CD14-positive monocyte (primary cell): ENCODE data around the gene HHIPL2. TPM values are rescaled to one million over a fixed set of nuclear protein-coding genes. Genes with fewer than 3 reads are reported as not detected.
"Not testable (repeated sequence)": the region's sequence is repeated elsewhere in the genome, so short reads cannot be mapped to it uniquely, and the experiment has no call there.

ENCODE experiments used
- DNase-seq, 3 donors: peaks; one replicate each; pipeline ENCODE4 v3.0.0-alpha.2; 2011 to 2022
- H2AFZ ChIP-seq: 2 replicates; pipeline ENCODE4 v1.6.0; 2012; ENCODE audit warnings: mild to moderate bottlenecking, low read depth, low read length, inconsistent platforms; ENCODE audit not compliant: insufficient read depth, poor library complexity, severe bottlenecking
- H3K27ac ChIP-seq, 2 donors: 1 replicate in 1 of 2; 2 replicates in 1 of 2; pipeline ENCODE4 v1.5.1; 2012 to 2013; ENCODE audit warnings: low read length in 2 of 2, control low read depth in 1 of 2, inconsistent platforms in 1 of 2, low read depth in 1 of 2, mild to moderate bottlenecking in 1 of 2
- H3K27me3 ChIP-seq, 2 donors: one replicate each; pipeline versions ENCODE4 v1.6.0 to v1.6.1; 2011 to 2013; ENCODE audit warnings: low read length in 2 of 2; ENCODE audit not compliant: control insufficient read depth in 2 of 2, insufficient read depth in 2 of 2
- H3K36me3 ChIP-seq, 2 donors: replicated peaks in 1 of 2; 1 replicate in 1 of 2; 2 replicates in 1 of 2; pipeline versions ENCODE4 v1.5.1 to v1.6.1; 2012 to 2013; ENCODE audit warnings: low read length in 2 of 2, control low read depth in 1 of 2, inconsistent platforms in 1 of 2, mild to moderate bottlenecking in 1 of 2; ENCODE audit not compliant: insufficient read depth in 2 of 2, control insufficient read depth in 1 of 2
- H3K4me1 ChIP-seq, 2 donors: 1 replicate in 1 of 2; 2 replicates in 1 of 2; pipeline versions ENCODE4 v1.5.1 to v1.6.1; 2012 to 2013; ENCODE audit warnings: low read length in 2 of 2, control low read depth in 1 of 2, inconsistent platforms in 1 of 2, mild to moderate bottlenecking in 1 of 2, moderate library complexity in 1 of 2; ENCODE audit not compliant: insufficient read depth in 2 of 2, control insufficient read depth in 1 of 2
- H3K4me2 ChIP-seq: replicated peaks from 2 replicates; pipeline ENCODE3; 2012; ENCODE audit warnings: low read length, moderate library complexity, mild to moderate bottlenecking; ENCODE audit not compliant: poor library complexity, severe bottlenecking; ENCODE audit errors: extremely low read depth
- H3K4me3 ChIP-seq, 3 experiments: fragments of 200-600 bp in 1 of 3; sonication (generic) in 1 of 3; replicated peaks in 1 of 3; 1 replicate in 2 of 3; 2 replicates in 1 of 3; pipeline ENCODE4 v1.5.1; 2011 to 2013; ENCODE audit warnings: low read length in 3 of 3, mild to moderate bottlenecking in 3 of 3, control low read depth in 2 of 3, low read depth in 2 of 3, inconsistent platforms in 1 of 3, moderate library complexity in 1 of 3
- H3K79me2 ChIP-seq: 2 replicates; pipeline ENCODE4 v1.6.0; 2012; ENCODE audit warnings: mild to moderate bottlenecking, control low read depth, inconsistent platforms, low read length, moderate library complexity; ENCODE audit not compliant: insufficient read depth
- H3K9ac ChIP-seq: 2 replicates; pipeline ENCODE4 v1.6.0; 2017; ENCODE audit warnings: low read length, mild to moderate bottlenecking; ENCODE audit not compliant: insufficient read depth, poor library complexity, severe bottlenecking
- H3K9me3 ChIP-seq, 2 donors: replicated peaks in 1 of 2; 1 replicate in 1 of 2; 2 replicates in 1 of 2; pipeline versions ENCODE4 v1.5.1 to v1.6.1; 2012 to 2013; ENCODE audit warnings: low read length in 2 of 2, control low read depth in 1 of 2; ENCODE audit not compliant: control insufficient read depth in 1 of 2, insufficient read depth in 1 of 2
- H4K20me1 ChIP-seq: 2 replicates; pipeline ENCODE4 v1.6.0; 2012; ENCODE audit warnings: mild to moderate bottlenecking, low read length, control low read depth, moderate library complexity; ENCODE audit not compliant: insufficient read depth
- H3K27ac Mint-ChIP-seq, 7 donors: one replicate each; pipeline ENCODE4 v1.8.0; 2020; ENCODE audit warnings: mild to moderate bottlenecking in 7 of 7, mixed read lengths in 7 of 7, moderate library complexity in 6 of 7, inconsistent platforms in 2 of 7
- H3K27me3 Mint-ChIP-seq, 3 donors: one replicate each; pipeline ENCODE4 v1.8.0; 2021 to 2022; ENCODE audit warnings: low read depth in 3 of 3, mild to moderate bottlenecking in 3 of 3, mixed read lengths in 3 of 3, moderate library complexity in 3 of 3, inconsistent platforms in 1 of 3
- H3K36me3 Mint-ChIP-seq, 2 donors: one replicate each; pipeline ENCODE4 v1.8.0; 2020; ENCODE audit warnings: mixed read lengths in 2 of 2, inconsistent platforms in 1 of 2, mild to moderate bottlenecking in 1 of 2
- H3K4me1 Mint-ChIP-seq: one replicate; pipeline ENCODE4 v1.8.0; 2020; ENCODE audit warnings: mild to moderate bottlenecking, mixed read lengths
- H3K4me3 Mint-ChIP-seq, 2 donors: one replicate each; pipeline ENCODE4 v1.8.0; 2020; ENCODE audit warnings: mild to moderate bottlenecking in 2 of 2, mixed read lengths in 2 of 2, moderate library complexity in 1 of 2
- H3K9me3 Mint-ChIP-seq, 7 donors: one replicate each; pipeline ENCODE4 v1.8.0; 2020 to 2022; ENCODE audit warnings: mixed read lengths in 7 of 7, mild to moderate bottlenecking in 6 of 7, moderate library complexity in 6 of 7, inconsistent platforms in 2 of 7
- WGBS: methylation state at CpG from one replicate; pipeline ENCODE4 v1.1.5; 2013; ENCODE audit warnings: missing lambda C conversion rate; ENCODE audit not compliant: insufficient coverage; 5-methylcytosine and 5-hydroxymethylcytosine counted together
- intact Hi-C, 2 donors: fragments of 100-400 bp; cut with micrococcal nuclease; formaldehyde crosslinking; loops; one replicate each; pipeline versions ENCODE4 v1.15.0 to v1.15.1; 2023
- polyA plus RNA-seq, 3 donors: library from polyadenylated mRNA; depleted of rRNA in 1 of 3; unstranded in 2 of 3; stranded (reverse) in 1 of 3; fragments of 300-500 nt in 2 of 3; fragments of >200 nt in 1 of 3; fragmentation: Illumina TruSeq in 2 of 3; gene quantifications; 1 replicate in 2 of 3; 2 replicates in 1 of 3; pipeline ENCODE4 v1.2.3, GENCODE V29; 2012 to 2021

Gene HHIPL2
- polyA plus RNA-seq, 3 donors: 0.08 TPM; not detected in 2

DNA sequence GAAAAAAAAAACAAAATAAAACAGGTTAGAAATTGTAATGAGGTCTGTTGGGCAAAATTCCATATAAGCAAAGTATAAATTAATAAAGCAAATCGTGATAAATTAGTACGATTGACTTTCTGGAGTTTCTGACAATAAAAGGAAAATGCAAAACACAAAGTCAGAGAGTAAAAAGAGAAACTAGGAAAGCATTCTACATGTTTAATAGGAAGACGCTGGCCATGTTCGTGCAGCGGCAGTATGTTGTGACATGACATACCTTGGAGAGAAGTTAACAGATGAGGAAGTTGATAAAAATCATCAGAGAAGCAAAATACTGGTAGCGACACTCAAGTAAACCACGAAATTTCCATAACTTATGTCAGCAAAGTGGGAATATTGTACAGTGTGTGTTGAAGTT is 68.3 kb downstream of the HHIPL2 start:
- DNase-seq: peak in 1 of 3 donors; percentile 0
- H2AFZ ChIP-seq, H3K79me2 ChIP-seq, H3K4me1 Mint-ChIP-seq, H4K20me1 ChIP-seq, H3K4me3 ChIP-seq, H3K36me3 Mint-ChIP-seq, H3K4me2 ChIP-seq, H3K27me3 ChIP-seq, H3K36me3 ChIP-seq, H3K27ac Mint-ChIP-seq, H3K4me1 ChIP-seq, H3K27me3 Mint-ChIP-seq, H3K9ac ChIP-seq, intact Hi-C loops, H3K9me3 Mint-ChIP-seq, H3K27ac ChIP-seq, H3K4me3 Mint-ChIP-seq, H3K9me3 ChIP-seq: not testable (repeated sequence)
- WGBS: no CpG with 5 or more reads among the region's 7 CpGs

DNA sequence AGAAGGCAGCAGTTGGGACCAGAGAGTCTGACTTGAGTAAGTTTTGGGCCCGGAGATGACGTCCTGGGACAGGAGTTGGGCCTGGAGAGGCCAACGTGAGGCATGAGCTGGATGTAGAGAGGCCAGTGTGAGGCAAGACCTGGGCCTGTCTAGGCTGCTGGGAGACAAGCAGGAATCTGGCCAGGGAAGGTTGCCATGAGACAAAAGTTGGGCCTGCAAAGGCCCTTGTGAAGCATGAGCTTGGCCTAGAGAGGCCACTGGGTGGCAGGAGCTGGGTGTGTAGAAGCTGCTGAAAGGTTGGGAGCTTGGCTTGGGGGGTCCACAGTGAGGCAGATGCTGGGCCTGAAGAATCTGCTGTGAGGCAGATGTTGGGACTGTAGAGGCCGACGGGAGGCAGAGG is 71.5 kb downstream of the HHIPL2 start:
- H3K4me3 Mint-ChIP-seq, H3K36me3 ChIP-seq, H3K27ac ChIP-seq, H3K27me3 ChIP-seq, H3K36me3 Mint-ChIP-seq, intact Hi-C loops, H4K20me1 ChIP-seq, H3K4me3 ChIP-seq, H3K9me3 Mint-ChIP-seq, H3K4me1 ChIP-seq, H3K9ac ChIP-seq, DNase-seq, H3K4me1 Mint-ChIP-seq, H3K79me2 ChIP-seq, H3K4me2 ChIP-seq, H2AFZ ChIP-seq, H3K27me3 Mint-ChIP-seq, H3K9me3 ChIP-seq: not testable (repeated sequence)
- H3K27ac Mint-ChIP-seq: peak overlapping the region in 3 of 7 donors; percentile 7 to 23 (median 15)
- WGBS: 100% methylated on average over 3 of the region's 5 CpGs

- H3K27me3 Mint-ChIP-seq, H3K9me3 ChIP-seq, H3K36me3 ChIP-seq, H3K79me2 ChIP-seq, H3K36me3 Mint-ChIP-seq, H3K4me2 ChIP-seq, H3K4me1 Mint-ChIP-seq, H4K20me1 ChIP-seq, DNase-seq, H3K4me3 ChIP-seq, intact Hi-C loops, H3K9ac ChIP-seq, H3K4me3 Mint-ChIP-seq, H3K27ac ChIP-seq, H2AFZ ChIP-seq, H3K4me1 ChIP-seq, H3K9me3 Mint-ChIP-seq, H3K27me3 ChIP-seq: not testable (repeated sequence)
- WGBS: 92% methylated on average over 7 of the region's 17 CpGs
- H3K27ac Mint-ChIP-seq: peak overlapping the region in 1 of 7 donors; percentile 19
Observed at GRCh38 chr1:222473717-222474116, 74.2 kb downstream of the HHIPL2 start.

DNA sequence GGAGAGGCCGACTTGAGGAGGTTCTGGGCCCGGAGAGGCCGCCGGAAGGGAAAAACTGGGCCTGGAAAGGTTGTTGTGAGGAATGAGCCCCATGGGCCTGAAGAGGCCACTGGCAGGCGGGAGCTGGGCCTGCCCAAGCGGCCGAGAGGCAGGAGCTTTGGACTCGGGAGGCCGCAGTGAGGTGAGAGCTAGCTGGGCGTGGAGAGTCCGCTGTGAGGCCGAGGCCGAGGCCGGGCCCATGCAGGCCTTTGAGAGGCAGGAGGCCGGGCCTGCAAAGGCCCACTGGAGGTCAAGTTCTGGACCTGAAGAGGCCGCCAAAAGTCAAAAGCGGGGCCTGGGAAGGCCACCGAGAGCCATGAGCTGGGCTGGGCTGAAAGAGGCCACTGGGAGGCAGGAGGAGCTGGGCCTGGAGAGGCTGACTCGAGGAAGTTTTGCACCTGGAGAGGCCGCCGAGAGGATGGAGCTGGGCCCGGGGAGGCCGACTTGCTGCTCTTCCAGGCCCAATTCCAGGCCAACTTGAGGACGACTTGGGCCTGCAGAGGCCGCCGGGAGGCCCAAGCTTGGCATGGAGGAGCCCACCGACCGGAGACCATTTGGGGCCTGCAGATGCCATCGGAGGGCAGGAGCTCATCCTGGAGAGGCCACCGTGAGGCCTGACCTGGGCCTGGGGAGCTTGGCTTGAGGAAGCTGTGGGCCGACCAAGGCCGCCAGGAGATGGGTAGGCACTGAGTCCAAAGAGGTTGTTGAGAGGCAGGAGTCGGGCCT is 74.9 kb downstream of the HHIPL2 start:
- H3K36me3 Mint-ChIP-seq, H3K9me3 Mint-ChIP-seq, H3K9ac ChIP-seq, H3K4me1 ChIP-seq, H3K36me3 ChIP-seq, H3K27me3 Mint-ChIP-seq, H3K4me1 Mint-ChIP-seq, H3K27me3 ChIP-seq, H4K20me1 ChIP-seq, H2AFZ ChIP-seq, intact Hi-C loops, H3K79me2 ChIP-seq, H3K9me3 ChIP-seq, H3K4me3 ChIP-seq, DNase-seq, H3K27ac ChIP-seq, H3K4me2 ChIP-seq, H3K4me3 Mint-ChIP-seq: not testable (repeated sequence)
- peak overlapping the region in 1 of 7 donors; percentile 52 for H3K27ac Mint-ChIP-seq
- 96% methylated on average over 10 of the region's 33 CpGs for WGBS
